HT-29 (cell line): ENCODE results near the gene NME9. TPM values are rescaled to one million over a fixed set of nuclear protein-coding genes. Genes with fewer than 3 reads are reported as not detected.
A peak's percentile ranks its signal among the peaks of the same experiment; 100 is the strongest.

ENCODE experiments used
- DNase-seq: peaks from one replicate; pipeline ENCODE4 v3.0.0-alpha.2; 2015; ENCODE audit warnings: low spot score
- total RNA-seq: library from RNA; depleted of rRNA; stranded (reverse); fragments of >200 nt; shearing (Covaris generic); gene quantifications from 2 replicates; pipeline ENCODE4 v1.2.3, GENCODE V29; 2014

Gene NME9
- total RNA-seq, 1 experiment from 2014 or later = not detected

GRCh38 chr3:138334608-138335007 lies 5.0 kb upstream of the NME9 start:
- no peak for DNase-seq

- peak; percentile 46 for DNase-seq
Observed at GRCh38 chr3:138332472-138333073, 2.9 kb upstream of the NME9 start.

- DNase-seq = no peak
Observed at GRCh38 chr3:138331143-138331894, 1.7 kb upstream of the NME9 start.

GRCh38 chr3:138329984-138330293 lies 288 bp upstream of the NME9 start:
- DNase-seq = no peak

- no peak for DNase-seq
Observed at GRCh38 chr3:138328341-138328740, 1.3 kb downstream of the NME9 start.

- no peak for DNase-seq
Observed at GRCh38 chr3:138327831-138328230, 1.8 kb downstream of the NME9 start.

GRCh38 chr3:138326866-138327595 lies 2.6 kb downstream of the NME9 start:
- no peak for DNase-seq

GRCh38 chr3:138325990-138326389 lies 3.7 kb downstream of the NME9 start:
- DNase-seq = no peak

- DNase-seq = no peak
Observed at GRCh38 chr3:138323971-138324370, 5.7 kb downstream of the NME9 start.

GRCh38 chr3:138317687-138318086 lies 12.0 kb downstream of the NME9 start:
- no peak for DNase-seq

GRCh38 chr3:138314751-138315150 lies 14.9 kb downstream of the NME9 start:
- no peak for DNase-seq

- no peak for DNase-seq
Observed at GRCh38 chr3:138310494-138310893, 19.2 kb downstream of the NME9 start.

GRCh38 chr3:138308783-138309182 lies 20.9 kb downstream of the NME9 start:
- no peak for DNase-seq

- DNase-seq = no peak
Observed at GRCh38 chr3:138307899-138308298, 21.8 kb downstream of the NME9 start.

GRCh38 chr3:138303474-138303873 lies 26.2 kb downstream of the NME9 start:
- DNase-seq = no peak

GRCh38 chr3:138300647-138301046 lies 29.0 kb downstream of the NME9 start:
- DNase-seq = no peak

- no peak for DNase-seq
Observed at GRCh38 chr3:138297876-138298275, 31.8 kb downstream of the NME9 start.

- DNase-seq = no peak
Observed at GRCh38 chr3:138297059-138297607, 32.5 kb downstream of the NME9 start.

GRCh38 chr3:138296639-138297038 lies 33.0 kb downstream of the NME9 start:
- DNase-seq = no peak

GRCh38 chr3:138289701-138290100 lies 40.0 kb downstream of the NME9 start:
- DNase-seq = no peak

- DNase-seq = no peak
Observed at GRCh38 chr3:138289260-138289659, 40.4 kb downstream of the NME9 start.

- DNase-seq = peak; percentile 8
Observed at GRCh38 chr3:138284957-138285477, 44.6 kb downstream of the NME9 start.
